OCI-LY3 (cell line): ENCODE data around the gene FCRL5.

Source experiments
- H2AFZ ChIP-seq: fragments of 200-600, 300-600 bp; shearing (Covaris generic); 2 replicates; pipeline ENCODE4 v1.6.0; 2014; ENCODE audit warnings: antibody characterized with exemption, low read depth, low read length
- H3K27ac ChIP-seq: fragments of 200-600, 300-600 bp; sonication (generic); 2 replicates; pipeline ENCODE4 v1.5.1; 2014; ENCODE audit warnings: mild to moderate bottlenecking, low read length, moderate library complexity, mixed read lengths
- H3K27me3 ChIP-seq: fragments of 200-600, 300-600 bp; sonication (generic); 2 replicates; pipeline ENCODE4 v1.6.1; 2014; ENCODE audit warnings: low read depth, low read length, mixed read lengths
- H3K36me3 ChIP-seq: fragments of 200-600, 300-600 bp; sonication (generic); replicated peaks from 2 replicates; pipeline ENCODE3; 2014; ENCODE audit warnings: low read depth, low read length, mixed read lengths
- H3K4me1 ChIP-seq: fragments of 300-600, 200-600 bp; sonication (generic); 2 replicates; pipeline ENCODE4 v1.6.1; 2014; ENCODE audit warnings: low read length, mixed read lengths
- H3K4me2 ChIP-seq: fragments of 200-600, 300-600 bp; sonication (generic); 2 replicates; pipeline ENCODE4 v1.6.1; 2014; ENCODE audit warnings: low read length, mixed read lengths
- H3K4me3 ChIP-seq: fragments of 300-600, 200-600 bp; sonication (generic); 2 replicates; pipeline ENCODE4 v1.5.1; 2014; ENCODE audit warnings: antibody characterized with exemption, mild to moderate bottlenecking, low read length, moderate library complexity
- H3K79me2 ChIP-seq: fragments of 300-600, 200-600 bp; shearing (Covaris generic); 2 replicates; pipeline ENCODE4 v1.6.1; 2014; ENCODE audit warnings: mild to moderate bottlenecking, low read length, mixed read lengths
- H3K9ac ChIP-seq: fragments of 300-600, 200-600 bp; shearing (Covaris generic); 2 replicates; pipeline ENCODE4 v1.6.0; 2014; ENCODE audit warnings: mild to moderate bottlenecking, low read length, moderate library complexity
- H3K9me3 ChIP-seq: fragments of 200-600, 300-600 bp; shearing (Covaris generic); 2 replicates; pipeline ENCODE4 v1.6.1; 2014; ENCODE audit warnings: low read length, mixed read lengths; ENCODE audit not compliant: insufficient read depth
- H4K20me1 ChIP-seq: fragments of 200-600, 300-600 bp; sonication (generic); 2 replicates; pipeline ENCODE4 v1.6.1; 2016; ENCODE audit warnings: low read length, mixed read lengths; ENCODE audit not compliant: insufficient read depth
- EZH2phosphoT487 ChIP-seq: fragments of 200-600 bp; shearing (Covaris generic); IDR thresholded peaks from 2 replicates; pipeline ENCODE4 v1.6.1; 2018; ENCODE audit warnings: antibody characterized with exemption, mixed run types, low read depth
- TF ChIP-seq, protein P1 (sequence below): fragments of 200-600, 300-600 bp; sonication (generic); IDR thresholded peaks from 2 replicates; pipeline ENCODE4 v1.5.1; 2014; ENCODE audit warnings: antibody characterized with exemption, low read length, low read depth

FCRL5 gene

GRCh38 chr1:157542676-157543075 is 9.6 kb downstream of the FCRL5 start:
- no peaks in the 10 kb centered on the region for H3K9me3 ChIP-seq
- H3K36me3 ChIP-seq, result no peaks in the 10 kb centered on the region
- H3K79me2 ChIP-seq, result no peaks in the 10 kb centered on the region
- no peak overlapping the region for H3K9ac ChIP-seq
- H4K20me1 ChIP-seq, result no peaks in the 10 kb centered on the region
- peaks cover 42% of the 10 kb centered on the region for H3K27me3 ChIP-seq
- no peak overlapping the region for H2AFZ ChIP-seq
- H3K4me1 ChIP-seq, result no peaks in the 10 kb centered on the region
- no peak for TF ChIP-seq EZH2phosphoT487
- TF ChIP-seq, protein P1, sequence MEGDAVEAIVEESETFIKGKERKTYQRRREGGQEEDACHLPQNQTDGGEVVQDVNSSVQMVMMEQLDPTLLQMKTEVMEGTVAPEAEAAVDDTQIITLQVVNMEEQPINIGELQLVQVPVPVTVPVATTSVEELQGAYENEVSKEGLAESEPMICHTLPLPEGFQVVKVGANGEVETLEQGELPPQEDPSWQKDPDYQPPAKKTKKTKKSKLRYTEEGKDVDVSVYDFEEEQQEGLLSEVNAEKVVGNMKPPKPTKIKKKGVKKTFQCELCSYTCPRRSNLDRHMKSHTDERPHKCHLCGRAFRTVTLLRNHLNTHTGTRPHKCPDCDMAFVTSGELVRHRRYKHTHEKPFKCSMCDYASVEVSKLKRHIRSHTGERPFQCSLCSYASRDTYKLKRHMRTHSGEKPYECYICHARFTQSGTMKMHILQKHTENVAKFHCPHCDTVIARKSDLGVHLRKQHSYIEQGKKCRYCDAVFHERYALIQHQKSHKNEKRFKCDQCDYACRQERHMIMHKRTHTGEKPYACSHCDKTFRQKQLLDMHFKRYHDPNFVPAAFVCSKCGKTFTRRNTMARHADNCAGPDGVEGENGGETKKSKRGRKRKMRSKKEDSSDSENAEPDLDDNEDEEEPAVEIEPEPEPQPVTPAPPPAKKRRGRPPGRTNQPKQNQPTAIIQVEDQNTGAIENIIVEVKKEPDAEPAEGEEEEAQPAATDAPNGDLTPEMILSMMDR, result no peak
- no peak overlapping the region for H3K4me3 ChIP-seq
- no peak overlapping the region for H3K27ac ChIP-seq
- no peak overlapping the region for H3K4me2 ChIP-seq

- H3K27ac ChIP-seq, result no peak overlapping the region
- no peak overlapping the region for H2AFZ ChIP-seq
- H3K36me3 ChIP-seq, result no peaks in the 10 kb centered on the region
- no peaks in the 10 kb centered on the region for H3K4me1 ChIP-seq
- no peak for TF ChIP-seq EZH2phosphoT487
- TF ChIP-seq, protein P1, result no peak
- no peak overlapping the region for H3K4me2 ChIP-seq
- H3K79me2 ChIP-seq, result no peaks in the 10 kb centered on the region
- no peaks in the 10 kb centered on the region for H4K20me1 ChIP-seq
- H3K9me3 ChIP-seq, result no peaks in the 10 kb centered on the region
- H3K27me3 ChIP-seq, result peaks cover 37% of the 10 kb centered on the region
- no peak overlapping the region for H3K9ac ChIP-seq
- H3K4me3 ChIP-seq, result no peak overlapping the region
These were observed 11.5 kb downstream of the FCRL5 start for GRCh38 chr1:157540852-157541251.

DNA sequence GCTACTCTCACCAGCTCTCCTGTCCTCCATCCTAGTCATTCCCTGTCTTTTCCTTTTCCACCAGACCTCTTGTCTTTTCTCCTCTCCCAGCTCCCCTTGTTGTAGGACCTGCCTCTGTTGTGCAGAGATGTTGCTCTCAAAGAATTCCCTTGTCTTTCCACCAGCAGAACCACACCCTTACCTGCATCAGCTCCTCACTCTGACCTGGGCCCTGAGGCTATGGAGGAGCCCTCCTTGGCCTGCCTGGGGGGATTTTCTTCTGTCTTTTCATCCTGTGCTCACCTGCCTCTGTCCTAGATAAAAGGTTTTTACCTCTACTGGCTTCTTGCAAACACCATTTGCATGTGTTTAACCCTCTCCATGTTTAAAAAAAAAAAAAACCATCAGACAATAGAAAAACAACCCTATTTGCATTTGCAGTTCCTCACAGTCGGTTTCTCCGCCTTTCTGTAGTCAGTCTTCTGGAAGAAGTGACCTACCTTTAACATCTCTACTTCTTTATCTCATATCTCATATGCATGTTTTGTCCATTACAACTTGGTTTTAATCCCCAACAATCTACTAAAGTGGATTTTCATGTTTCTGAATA is 12.1 kb downstream of the FCRL5 start:
- Histone ChIP-seq H3K36me3 (no peaks in the 10 kb centered on the region), H2AFZ (no peak overlapping the region), H3K27ac (no peak overlapping the region), H3K79me2 (no peaks in the 10 kb centered on the region), H3K9me3 (no peaks in the 10 kb centered on the region), H3K4me2 (no peak overlapping the region), H4K20me1 (no peaks in the 10 kb centered on the region), H3K4me3 (no peak overlapping the region), H3K4me1 (no peaks in the 10 kb centered on the region), H3K9ac (no peak overlapping the region), H3K27me3 (peaks cover 37% of the 10 kb centered on the region)
- no peak for TF ChIP-seq EZH2phosphoT487
- TF ChIP-seq, protein P1, result no peak

DNA sequence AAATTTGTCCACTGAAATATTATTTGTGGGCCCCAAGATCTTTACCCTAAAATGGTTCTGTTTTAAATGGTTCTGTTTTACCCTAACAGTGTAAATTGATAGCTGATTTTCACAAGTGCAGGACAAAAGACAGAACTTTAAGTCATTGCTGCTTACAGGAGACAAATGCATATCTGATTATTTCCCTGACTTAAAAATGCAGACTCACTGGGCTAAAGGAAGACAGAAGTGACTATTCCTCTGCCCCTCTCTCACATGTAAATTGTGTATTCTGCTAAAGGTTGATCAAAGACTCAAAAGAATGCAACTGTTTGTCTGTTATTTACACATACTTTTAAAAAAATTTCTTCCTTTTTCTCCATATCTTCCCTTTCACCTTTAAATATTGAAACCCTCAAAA is 12.7 kb downstream of the FCRL5 start:
- Histone ChIP-seq H3K79me2 (no peaks in the 10 kb centered on the region), H3K9ac (no peak overlapping the region), H4K20me1 (no peaks in the 10 kb centered on the region), H3K27ac (no peak overlapping the region), H3K9me3 (no peaks in the 10 kb centered on the region), H3K4me1 (no peaks in the 10 kb centered on the region), H3K4me3 (no peak overlapping the region), H3K4me2 (no peak overlapping the region), H2AFZ (no peak overlapping the region), H3K27me3 (peaks cover 33% of the 10 kb centered on the region), H3K36me3 (no peaks in the 10 kb centered on the region)
- TF ChIP-seq, protein P1, result no peak
- TF ChIP-seq EZH2phosphoT487, result no peak
